ENCODE measurements around the gene VCAN.

GRCh38 chr5:83628360-83628759 lies 156.8 kb downstream of the VCAN start:
- TF ChIP-seq, protein P1, sequence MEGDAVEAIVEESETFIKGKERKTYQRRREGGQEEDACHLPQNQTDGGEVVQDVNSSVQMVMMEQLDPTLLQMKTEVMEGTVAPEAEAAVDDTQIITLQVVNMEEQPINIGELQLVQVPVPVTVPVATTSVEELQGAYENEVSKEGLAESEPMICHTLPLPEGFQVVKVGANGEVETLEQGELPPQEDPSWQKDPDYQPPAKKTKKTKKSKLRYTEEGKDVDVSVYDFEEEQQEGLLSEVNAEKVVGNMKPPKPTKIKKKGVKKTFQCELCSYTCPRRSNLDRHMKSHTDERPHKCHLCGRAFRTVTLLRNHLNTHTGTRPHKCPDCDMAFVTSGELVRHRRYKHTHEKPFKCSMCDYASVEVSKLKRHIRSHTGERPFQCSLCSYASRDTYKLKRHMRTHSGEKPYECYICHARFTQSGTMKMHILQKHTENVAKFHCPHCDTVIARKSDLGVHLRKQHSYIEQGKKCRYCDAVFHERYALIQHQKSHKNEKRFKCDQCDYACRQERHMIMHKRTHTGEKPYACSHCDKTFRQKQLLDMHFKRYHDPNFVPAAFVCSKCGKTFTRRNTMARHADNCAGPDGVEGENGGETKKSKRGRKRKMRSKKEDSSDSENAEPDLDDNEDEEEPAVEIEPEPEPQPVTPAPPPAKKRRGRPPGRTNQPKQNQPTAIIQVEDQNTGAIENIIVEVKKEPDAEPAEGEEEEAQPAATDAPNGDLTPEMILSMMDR (IDR thresholded peaks at IDR 0.05; ENCODE audit: low read length), result no peak
- no peak for TF ChIP-seq EZH2 (optimal IDR thresholded peaks at IDR 0.05; ENCODE audit: low read depth, low read length)
- no peak for TF ChIP-seq EZH2phosphoT487 (IDR thresholded peaks at IDR 0.05; ENCODE audit: low read length)

All from MM.1S (cell line).